ENCODE data around the gene ARHGAP26. TPM values are rescaled to one million over a fixed set of nuclear protein-coding genes. Genes with fewer than 3 reads are reported as not detected.

Gene ARHGAP26
- polyA plus RNA-seq, 3 donors: 26.5 to 56.8 (median 28.7) TPM

- Histone ChIP-seq H3K36me3 (replicated peaks in 1 of 2; ENCODE audit: control insufficient read depth in 1 of 2, insufficient read depth in 2 of 2, low read length in 2 of 2) (peaks cover 0 to 10% of the 10 kb centered on the region in 2 donors), H3K9ac (ENCODE audit: insufficient read depth, low read length, poor library complexity, severe bottlenecking) (no peak overlapping the region), H3K9me3 (replicated peaks in 1 of 2; ENCODE audit: control insufficient read depth in 1 of 2, insufficient read depth in 1 of 2, low read length in 2 of 2) (no peaks in the 10 kb centered on the region), H3K4me2 (replicated peaks; ENCODE audit: extremely low read depth, low read length, poor library complexity, severe bottlenecking) (no peak overlapping the region), H3K4me1 (ENCODE audit: control insufficient read depth in 1 of 2, insufficient read depth in 2 of 2, low read length in 2 of 2) (peaks cover 79 to 85% of the 10 kb centered on the region in 2 donors), H3K4me3 (replicated peaks in 1 of 3; ENCODE audit: low read depth in 2 of 3, low read length in 3 of 3) (no peak overlapping the region), H3K79me2 (ENCODE audit: insufficient read depth, low read length) (peaks cover 50% of the 10 kb centered on the region), H3K27me3 (ENCODE audit: control insufficient read depth in 2 of 2, insufficient read depth in 2 of 2, low read length in 2 of 2) (no peaks in the 10 kb centered on the region), H2AFZ (ENCODE audit: insufficient read depth, low read depth, low read length, poor library complexity, severe bottlenecking) (no peak overlapping the region), H4K20me1 (ENCODE audit: insufficient read depth, low read length) (no peaks in the 10 kb centered on the region), H3K27ac (ENCODE audit: low read depth in 1 of 2, low read length in 2 of 2) (peak overlapping the region in 1 of 2 donors; percentile 100)
- peaks cover 26 to 45% of the 10 kb centered on the region in 2 donors for H3K36me3 Mint-ChIP-seq
- H3K4me3 Mint-ChIP-seq: no peak overlapping the region
- intact Hi-C loops (cut with micrococcal nuclease): loop anchor here (5.0 to 10.0 kb wide), 5 partner anchors 34 to 398 kb away; partner anchors contain the start of gene NR3C1 (in 1 of the 2)
- peak overlapping the region; percentile 50 to 99 (median 83) for H3K27ac Mint-ChIP-seq
- no peaks in the 10 kb centered on the region for H3K9me3 Mint-ChIP-seq
- TF ChIP-seq CTCF (IDR thresholded peaks at IDR 0.05): no peak
- DNase-seq: peak in 1 of 3 donors; percentile 37
- peaks cover 95% of the 10 kb centered on the region for H3K4me1 Mint-ChIP-seq
- no peaks in the 10 kb centered on the region for H3K27me3 Mint-ChIP-seq (ENCODE audit: low read depth in 3 of 3)
Observed at GRCh38 chr5:143006501-143006900, 236.3 kb downstream of the ARHGAP26 start.

GRCh38 chr5:143008032-143008431 is 237.9 kb downstream of the ARHGAP26 start:
- Histone ChIP-seq H3K27ac (ENCODE audit: low read depth in 1 of 2, low read length in 2 of 2) (peak overlapping the region in 1 of 2 donors; percentile 100), H3K4me3 (replicated peaks in 1 of 3; ENCODE audit: low read depth in 2 of 3, low read length in 3 of 3) (no peak overlapping the region), H2AFZ (ENCODE audit: insufficient read depth, low read depth, low read length, poor library complexity, severe bottlenecking) (no peak overlapping the region), H3K79me2 (ENCODE audit: insufficient read depth, low read length) (peaks cover 50% of the 10 kb centered on the region), H3K9me3 (replicated peaks in 1 of 2; ENCODE audit: control insufficient read depth in 1 of 2, insufficient read depth in 1 of 2, low read length in 2 of 2) (no peaks in the 10 kb centered on the region), H3K4me2 (replicated peaks; ENCODE audit: extremely low read depth, low read length, poor library complexity, severe bottlenecking) (peak overlapping the region; percentile 49), H3K9ac (ENCODE audit: insufficient read depth, low read length, poor library complexity, severe bottlenecking) (no peak overlapping the region), H3K36me3 (replicated peaks in 1 of 2; ENCODE audit: control insufficient read depth in 1 of 2, insufficient read depth in 2 of 2, low read length in 2 of 2) (peaks cover 0 to 10% of the 10 kb centered on the region in 2 donors), H4K20me1 (ENCODE audit: insufficient read depth, low read length) (no peaks in the 10 kb centered on the region), H3K27me3 (ENCODE audit: control insufficient read depth in 2 of 2, insufficient read depth in 2 of 2, low read length in 2 of 2) (no peaks in the 10 kb centered on the region), H3K4me1 (ENCODE audit: control insufficient read depth in 1 of 2, insufficient read depth in 2 of 2, low read length in 2 of 2) (peaks cover 74 to 76% of the 10 kb centered on the region in 2 donors)
- Mint-ChIP-seq H3K27me3 (ENCODE audit: low read depth in 3 of 3) (no peaks in the 10 kb centered on the region), H3K4me3 (no peak overlapping the region), H3K9me3 (no peaks in the 10 kb centered on the region), H3K36me3 (peaks cover 30 to 49% of the 10 kb centered on the region in 2 donors), H3K4me1 (peaks cover 84% of the 10 kb centered on the region), H3K27ac (peak overlapping the region; percentile 92 to 99 (median 96))
- intact Hi-C loops (cut with micrococcal nuclease): loop anchor here (5.0 to 10.0 kb wide), 5 partner anchors 36 to 397 kb away; partner anchors contain the start of gene NR3C1 (in 1 of the 2)
- WGBS (ENCODE audit: insufficient coverage): 89% methylated on average over 2 of the region's 2 CpGs
- DNase-seq: no peak
- TF ChIP-seq CTCF (IDR thresholded peaks at IDR 0.05): no peak
